Measurements from ENCODE around the gene IL1RN. TPM values are rescaled to one million over a fixed set of nuclear protein-coding genes. Genes with fewer than 3 reads are reported as not detected.

The IL1RN gene, protein sequence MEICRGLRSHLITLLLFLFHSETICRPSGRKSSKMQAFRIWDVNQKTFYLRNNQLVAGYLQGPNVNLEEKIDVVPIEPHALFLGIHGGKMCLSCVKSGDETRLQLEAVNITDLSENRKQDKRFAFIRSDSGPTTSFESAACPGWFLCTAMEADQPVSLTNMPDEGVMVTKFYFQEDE
- total RNA-seq: not detected in 2 replicates

DNA sequence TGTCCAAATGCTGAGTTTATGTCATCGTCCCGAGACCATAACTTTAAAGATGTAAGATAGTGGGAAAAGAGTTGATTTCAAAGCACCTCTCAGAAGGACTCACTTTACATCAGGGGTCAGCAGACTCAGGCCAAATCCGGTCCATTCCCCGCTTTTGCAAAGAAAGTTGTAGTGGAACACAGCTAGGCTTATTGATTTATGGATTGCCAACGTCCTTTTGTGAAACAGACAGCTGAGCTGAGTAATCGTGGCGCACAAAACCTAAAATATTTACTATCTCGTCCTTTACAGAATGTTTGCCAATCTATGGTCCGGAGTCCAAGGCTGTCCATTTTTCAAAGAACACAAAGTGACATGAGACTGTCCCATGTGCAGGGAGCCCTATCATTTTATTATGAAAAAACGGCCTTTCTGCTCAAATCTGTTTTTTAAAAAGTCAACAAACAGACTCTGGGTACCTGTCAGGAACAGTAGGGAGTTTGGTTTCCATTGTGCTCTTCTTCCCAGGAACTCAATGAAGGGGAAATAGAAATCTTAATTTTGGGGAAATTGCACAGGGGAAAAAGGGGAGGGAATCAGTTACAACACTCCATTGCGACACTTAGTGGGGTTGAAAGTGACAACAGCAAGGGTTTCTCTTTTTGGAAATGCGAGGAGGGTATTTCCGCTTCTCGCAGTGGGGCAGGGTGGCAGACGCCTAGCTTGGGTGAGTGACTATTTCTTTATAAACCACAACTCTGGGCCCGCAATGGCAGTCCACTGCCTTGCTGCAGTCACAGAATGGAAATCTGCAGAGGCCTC lies at the start of gene IL1RN:
TSS of gene IL1RN (plus strand) at position 754 of the 801 bp plus-strand sequence. CDS start at position 781, 27 bp downstream.

DNA sequence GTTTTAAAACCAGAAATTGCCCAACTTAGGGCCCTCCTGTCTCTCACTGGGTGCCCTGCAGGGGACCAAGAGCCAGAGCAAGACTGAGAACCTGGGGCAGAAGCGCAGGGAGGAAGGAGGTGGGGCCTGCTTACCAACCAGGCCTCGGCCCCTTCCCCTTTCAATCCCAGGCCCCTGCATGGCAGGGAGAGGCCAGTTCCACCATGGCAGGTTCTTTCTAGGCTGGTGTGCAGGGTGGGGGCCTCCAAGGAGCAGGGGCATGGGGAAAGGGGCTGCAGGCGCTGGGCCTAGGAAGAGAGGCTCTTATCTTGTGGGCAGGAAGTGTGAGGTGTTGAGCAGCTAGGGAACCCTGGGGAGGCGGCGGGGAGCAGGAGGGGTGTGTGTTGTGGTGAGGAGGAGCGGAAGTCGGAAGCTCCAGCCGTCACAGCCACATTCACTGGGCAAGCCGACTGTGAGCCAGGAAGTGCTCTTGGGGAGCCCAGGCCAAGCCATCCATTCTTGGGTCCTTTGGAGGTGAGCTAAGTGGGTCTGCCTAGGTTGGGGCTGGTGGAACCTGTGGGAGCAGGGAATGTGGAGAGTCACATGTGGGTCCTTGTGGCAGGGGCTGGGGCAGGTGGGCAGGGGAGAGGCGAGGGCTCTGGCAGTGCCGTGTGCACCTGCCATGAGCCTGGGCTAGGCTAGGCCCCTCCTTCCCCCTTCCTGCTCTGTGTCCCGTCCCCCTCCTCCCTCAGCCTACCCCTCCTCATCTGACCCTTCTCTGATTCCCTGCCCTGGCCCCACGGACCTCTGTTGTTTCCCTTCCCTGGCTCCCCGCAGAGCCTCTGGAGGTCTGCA lies 46.4 kb downstream of the IL1RN start, which contains the start of gene PSD4:
TSS of gene PSD4 (plus strand) at position 430 of the 834 bp plus-strand sequence. CDS start 8,486 bp downstream, outside the sequence.

Small RNA genes lying within 50 kb of the gene (small RNA-seq; reads per million reads assigned to genes)
- not detected for gene RNU6-1180P

Other genes with a start within 250 kb of the IL1RN start
- not detected in 2 replicates for gene IL37, start 216.4 kb upstream of the IL1RN start, total RNA-seq
- gene IL36G, start 149.6 kb upstream of the IL1RN start, total RNA-seq: not detected in 2 replicates
- gene IL36A, start 122.1 kb upstream of the IL1RN start, total RNA-seq: not detected in 2 replicates
- not detected in 2 replicates for gene IL36B, start 74.7 kb upstream of the IL1RN start, total RNA-seq
- not detected in 2 replicates for gene IL36RN, start 68.4 kb upstream of the IL1RN start, total RNA-seq
- not detected in 2 replicates for gene IL1F10, start 59.6 kb upstream of the IL1RN start, total RNA-seq
- 0.14 and 0.27 TPM in 2 replicates for gene PSD4, start 46.4 kb downstream of the IL1RN start, total RNA-seq
- gene PAX8, start 151.3 kb downstream of the IL1RN start, total RNA-seq: 0.13 and 0.43 TPM in 2 replicates